ENCODE measurements around the gene AEBP2. TPM values are rescaled to one million over a fixed set of nuclear protein-coding genes. Genes with fewer than 3 reads are reported as not detected.
A peak's percentile ranks its signal among the peaks of the same experiment; 100 is the strongest.

Gene AEBP2
- total and polyA plus RNA-seq, 2 donors = 21.2 to 33.0 TPM

GRCh38 chr12:19431407-19432308 is 7.6 kb upstream of the AEBP2 start:
- Histone ChIP-seq H3K36me3 (ENCODE audit: control insufficient read depth in 2 of 2, insufficient read depth in 2 of 2, low read length in 1 of 2) (no peaks in the 10 kb centered on the region), H3K27ac (ENCODE audit: low read depth in 1 of 2, low read length in 1 of 2) (peak overlapping the region in 1 of 2 donors; percentile 36), H3K9me3 (ENCODE audit: control insufficient read depth in 2 of 2, insufficient read depth in 1 of 2, low read length in 1 of 2) (no peaks in the 10 kb centered on the region), H3K4me1 (ENCODE audit: control insufficient read depth in 2 of 2, insufficient read depth in 2 of 2, low read length in 2 of 2) (peaks cover 0 to 16% of the 10 kb centered on the region in 2 donors), H3K27me3 (ENCODE audit: control insufficient read depth in 2 of 2, insufficient read depth in 1 of 2, low read length in 1 of 2) (no peaks in the 10 kb centered on the region), H3K4me3 (ENCODE audit: low read length in 2 of 2) (no peak overlapping the region)
- WGBS = 92% methylated on average over 5 of the region's 5 CpGs
- DNase-seq (ENCODE audit: low read depth in 6 of 9, low spot score in 9 of 9) = no peak

- H3K36me3 ChIP-seq (ENCODE audit: control insufficient read depth in 2 of 2, insufficient read depth in 2 of 2, low read length in 1 of 2) = no peaks in the 10 kb centered on the region
- H3K27ac ChIP-seq (ENCODE audit: low read depth in 1 of 2, low read length in 1 of 2) = peak overlapping the region in 1 of 2 donors; percentile 36
- no peaks in the 10 kb centered on the region for H3K27me3 ChIP-seq (ENCODE audit: control insufficient read depth in 2 of 2, insufficient read depth in 1 of 2, low read length in 1 of 2)
- WGBS = 97% methylated on average over 9 of the region's 9 CpGs
- H3K4me3 ChIP-seq (ENCODE audit: low read length in 2 of 2) = no peak overlapping the region
- no peak for DNase-seq (ENCODE audit: low read depth in 6 of 9, low spot score in 9 of 9)
- H3K4me1 ChIP-seq (ENCODE audit: control insufficient read depth in 2 of 2, insufficient read depth in 2 of 2, low read length in 2 of 2) = peaks cover 0 to 16% of the 10 kb centered on the region in 2 donors
- no peaks in the 10 kb centered on the region for H3K9me3 ChIP-seq (ENCODE audit: control insufficient read depth in 2 of 2, insufficient read depth in 1 of 2, low read length in 1 of 2)
Measured at GRCh38 chr12:19432309-19433170, 6.8 kb upstream of the AEBP2 start.

GRCh38 chr12:19434538-19434937 is 4.8 kb upstream of the AEBP2 start:
- Histone ChIP-seq H3K9me3 (ENCODE audit: control insufficient read depth in 2 of 2, insufficient read depth in 1 of 2, low read length in 1 of 2) (no peaks in the 10 kb centered on the region), H3K4me3 (ENCODE audit: low read length in 2 of 2) (no peak overlapping the region), H3K27me3 (ENCODE audit: control insufficient read depth in 2 of 2, insufficient read depth in 1 of 2, low read length in 1 of 2) (no peaks in the 10 kb centered on the region), H3K27ac (ENCODE audit: low read depth in 1 of 2, low read length in 1 of 2) (peak overlapping the region in 1 of 2 donors; percentile 81), H3K36me3 (ENCODE audit: control insufficient read depth in 2 of 2, insufficient read depth in 2 of 2, low read length in 1 of 2) (no peaks in the 10 kb centered on the region), H3K4me1 (ENCODE audit: control insufficient read depth in 2 of 2, insufficient read depth in 2 of 2, low read length in 2 of 2) (peaks cover 0 to 19% of the 10 kb centered on the region in 2 donors)
- WGBS = 60% methylated on average over 3 of the region's 3 CpGs
- DNase-seq (ENCODE audit: low read depth in 6 of 9, low spot score in 9 of 9) = peak in 6 of 9 donors; percentile 12 to 73 (median 32)

- no peak overlapping the region for H3K27ac ChIP-seq (ENCODE audit: low read depth in 1 of 2, low read length in 1 of 2)
- H3K4me1 ChIP-seq (ENCODE audit: control insufficient read depth in 2 of 2, insufficient read depth in 2 of 2, low read length in 2 of 2) = peaks cover 0 to 19% of the 10 kb centered on the region in 2 donors
- H3K36me3 ChIP-seq (ENCODE audit: control insufficient read depth in 2 of 2, insufficient read depth in 2 of 2, low read length in 1 of 2) = no peaks in the 10 kb centered on the region
- no peak for DNase-seq (ENCODE audit: low read depth in 6 of 9, low spot score in 9 of 9)
- no peak overlapping the region for H3K4me3 ChIP-seq (ENCODE audit: low read length in 2 of 2)
- H3K9me3 ChIP-seq (ENCODE audit: control insufficient read depth in 2 of 2, insufficient read depth in 1 of 2, low read length in 1 of 2) = no peaks in the 10 kb centered on the region
- 98% methylated on average over 10 of the region's 10 CpGs for WGBS
- no peaks in the 10 kb centered on the region for H3K27me3 ChIP-seq (ENCODE audit: control insufficient read depth in 2 of 2, insufficient read depth in 1 of 2, low read length in 1 of 2)
Measured at GRCh38 chr12:19435831-19436497, 3.3 kb upstream of the AEBP2 start.

GRCh38 chr12:19436931-19437330 is 2.4 kb upstream of the AEBP2 start:
- no peaks in the 10 kb centered on the region for H3K9me3 ChIP-seq (ENCODE audit: control insufficient read depth in 2 of 2, insufficient read depth in 1 of 2, low read length in 1 of 2)
- H3K4me1 ChIP-seq (ENCODE audit: control insufficient read depth in 2 of 2, insufficient read depth in 2 of 2, low read length in 2 of 2) = peaks cover 0 to 18% of the 10 kb centered on the region in 2 donors
- 49% methylated on average over 2 of the region's 2 CpGs for WGBS
- no peak overlapping the region for H3K4me3 ChIP-seq (ENCODE audit: low read length in 2 of 2)
- H3K27ac ChIP-seq (ENCODE audit: low read depth in 1 of 2, low read length in 1 of 2) = no peak overlapping the region
- DNase-seq (ENCODE audit: low read depth in 6 of 9, low spot score in 9 of 9) = no peak
- H3K36me3 ChIP-seq (ENCODE audit: control insufficient read depth in 2 of 2, insufficient read depth in 2 of 2, low read length in 1 of 2) = no peaks in the 10 kb centered on the region
- H3K27me3 ChIP-seq (ENCODE audit: control insufficient read depth in 2 of 2, insufficient read depth in 1 of 2, low read length in 1 of 2) = no peaks in the 10 kb centered on the region

- WGBS = 95% methylated on average over 3 of the region's 3 CpGs
- peaks cover 3 to 19% of the 10 kb centered on the region in 2 donors for H3K4me1 ChIP-seq (ENCODE audit: control insufficient read depth in 2 of 2, insufficient read depth in 2 of 2, low read length in 2 of 2)
- no peak overlapping the region for H3K27ac ChIP-seq (ENCODE audit: low read depth in 1 of 2, low read length in 1 of 2)
- H3K9me3 ChIP-seq (ENCODE audit: control insufficient read depth in 2 of 2, insufficient read depth in 1 of 2, low read length in 1 of 2) = no peaks in the 10 kb centered on the region
- no peak overlapping the region for H3K4me3 ChIP-seq (ENCODE audit: low read length in 2 of 2)
- no peaks in the 10 kb centered on the region for H3K27me3 ChIP-seq (ENCODE audit: control insufficient read depth in 2 of 2, insufficient read depth in 1 of 2, low read length in 1 of 2)
- no peak for DNase-seq (ENCODE audit: low read depth in 6 of 9, low spot score in 9 of 9)
- H3K36me3 ChIP-seq (ENCODE audit: control insufficient read depth in 2 of 2, insufficient read depth in 2 of 2, low read length in 1 of 2) = peaks cover under 1 to 2% of the 10 kb centered on the region in 2 donors
Measured at GRCh38 chr12:19437996-19438395, 1.3 kb upstream of the AEBP2 start.

GRCh38 chr12:19440019-19440858 is 947 bp downstream of the AEBP2 start:
- peaks cover 3 to 9% of the 10 kb centered on the region in 2 donors for H3K4me1 ChIP-seq (ENCODE audit: control insufficient read depth in 2 of 2, insufficient read depth in 2 of 2, low read length in 2 of 2)
- H3K4me3 ChIP-seq (ENCODE audit: low read length in 2 of 2) = peak overlapping the region; percentile 76 to 98
- peak overlapping the region; percentile 92 to 96 for H3K27ac ChIP-seq (ENCODE audit: low read depth in 1 of 2, low read length in 1 of 2)
- H3K9me3 ChIP-seq (ENCODE audit: control insufficient read depth in 2 of 2, insufficient read depth in 1 of 2, low read length in 1 of 2) = no peaks in the 10 kb centered on the region
- under 1% methylated on average over 71 of the region's 71 CpGs for WGBS
- peaks cover 5 to 8% of the 10 kb centered on the region in 2 donors for H3K36me3 ChIP-seq (ENCODE audit: control insufficient read depth in 2 of 2, insufficient read depth in 2 of 2, low read length in 1 of 2)
- DNase-seq (ENCODE audit: low read depth in 6 of 9, low spot score in 9 of 9) = peak in 8 of 9 donors; percentile 48 to 86 (median 66)
- H3K27me3 ChIP-seq (ENCODE audit: control insufficient read depth in 2 of 2, insufficient read depth in 1 of 2, low read length in 1 of 2) = no peaks in the 10 kb centered on the region

GRCh38 chr12:19440916-19441315 is 1.6 kb downstream of the AEBP2 start:
- no peak for DNase-seq (ENCODE audit: low read depth in 6 of 9, low spot score in 9 of 9)
- H3K27ac ChIP-seq (ENCODE audit: low read depth in 1 of 2, low read length in 1 of 2) = peak overlapping the region in 1 of 2 donors; percentile 92
- H3K4me3 ChIP-seq (ENCODE audit: low read length in 2 of 2) = peak overlapping the region; percentile 76 to 98
- H3K36me3 ChIP-seq (ENCODE audit: control insufficient read depth in 2 of 2, insufficient read depth in 2 of 2, low read length in 1 of 2) = peaks cover 9 to 12% of the 10 kb centered on the region in 2 donors
- H3K4me1 ChIP-seq (ENCODE audit: control insufficient read depth in 2 of 2, insufficient read depth in 2 of 2, low read length in 2 of 2) = peaks cover 3 to 7% of the 10 kb centered on the region in 2 donors
- H3K9me3 ChIP-seq (ENCODE audit: control insufficient read depth in 2 of 2, insufficient read depth in 1 of 2, low read length in 1 of 2) = no peaks in the 10 kb centered on the region
- 21% methylated on average over 8 of the region's 8 CpGs for WGBS
- H3K27me3 ChIP-seq (ENCODE audit: control insufficient read depth in 2 of 2, insufficient read depth in 1 of 2, low read length in 1 of 2) = no peaks in the 10 kb centered on the region

All from thymus (tissue), 11 donors.